HCT116 (cell line): ENCODE data around the gene CTNND1. TPM values are rescaled to one million over a fixed set of nuclear protein-coding genes. Genes with fewer than 3 reads are reported as not detected.

ENCODE experiments used
- ATAC-seq: fragments of 200-7000 bp; cut with Tn5 transposase; 2 replicates; pipeline ENCODE4 v1.9.1; 2020; ENCODE audit warnings: mild to moderate bottlenecking, moderate library complexity
- BruUV-seq: library from RNA; stranded (reverse); fragments of 400-500 nt; replicated peaks from 2 replicates; lab custom pipeline; 2021; lab: Mats Ljungman, UMichigan
- CTCF ChIA-PET: fragments of 300-600 bp; sonication (Branson Sonifier 250); formaldehyde crosslinking; loops from one replicate; lab custom pipeline; 2021; ENCODE audit warnings: antibody characterized with exemption; lab: Charles Lee
- POLR2A ChIA-PET: fragments of 300-600, 350-600 bp; sonication (Branson Sonifier 250); formaldehyde crosslinking; loops from one replicate; lab custom pipeline; 2021; ENCODE audit warnings: antibody characterized with exemption; lab: Charles Lee
- RAD21 ChIA-PET, 2 experiments: fragments of 300-600 bp; sonication (Branson Sonifier 250); formaldehyde crosslinking; loops; one replicate each; lab custom pipeline; 2023; ENCODE audit warnings: low total read pairs in 2 of 2; ENCODE audit not compliant: uncharacterized antibody in 2 of 2, unreplicated experiment in 2 of 2, low non-redundant PET in 1 of 2; lab: Charles Lee
- DNase-seq: peaks from one replicate; pipeline ENCODE4 v3.0.0-alpha.2; 2010; ENCODE audit warnings: low read depth, low spot score
- H2AFZ ChIP-seq: fragments of 200-600 bp; shearing (Covaris generic), sonication (generic); 2 replicates; pipeline ENCODE4 v1.6.1; 2017; ENCODE audit warnings: low read depth, mixed run types, mixed read lengths, antibody characterized with exemption, low read length; ENCODE audit not compliant: poor library complexity, severe bottlenecking
- H3K27ac ChIP-seq: 2 replicates; pipeline ENCODE4 v1.5.1; 2012; ENCODE audit warnings: low read depth, low read length
- H3K27me3 ChIP-seq: fragments of 200-600 bp; sonication (generic); 2 replicates; pipeline ENCODE4 v1.6.1; 2016; ENCODE audit warnings: mixed run types, low read length, mixed read lengths; ENCODE audit not compliant: insufficient read depth
- H3K36me3 ChIP-seq, 2 experiments: fragments of 200-500 bp in 1 of 2; fragments of 200-600 bp in 1 of 2; sonication (Bioruptor generic) in 1 of 2; sonication (generic) in 1 of 2; 2 replicates each; pipeline versions ENCODE4 v1.5.1 to v1.6.1; 2014 to 2016; ENCODE audit warnings: low read length in 2 of 2, inconsistent platforms in 1 of 2, mixed read lengths in 1 of 2, mixed run types in 1 of 2; ENCODE audit not compliant: insufficient read depth in 2 of 2, control insufficient read depth in 1 of 2
- H3K4me1 ChIP-seq, 2 experiments: fragments of 200-600 bp in 1 of 2; sonication (generic) in 1 of 2; 2 replicates each; pipeline versions ENCODE4 v1.5.1 to v1.6.1; 2012 to 2017; ENCODE audit warnings: low read length in 2 of 2, inconsistent platforms in 1 of 2, mild to moderate bottlenecking in 1 of 2, mixed read lengths in 1 of 2, mixed run types in 1 of 2, moderate library complexity in 1 of 2; ENCODE audit not compliant: insufficient read depth in 2 of 2, control insufficient read depth in 1 of 2
- H3K4me2 ChIP-seq: fragments of 200-600 bp; sonication (generic); 2 replicates; pipeline ENCODE4 v1.6.1; 2017; ENCODE audit warnings: mixed run types, low read length, mixed read lengths
- H3K4me3 ChIP-seq, 2 experiments: fragments of 200-600 bp in 1 of 2; sonication (generic) in 1 of 2; replicated peaks in 1 of 2; 2 replicates each; pipeline ENCODE4 v1.5.1; 2011 to 2016; ENCODE audit warnings: low read length in 2 of 2, control low read depth in 1 of 2, low read depth in 1 of 2, mild to moderate bottlenecking in 1 of 2, mixed read lengths in 1 of 2, mixed run types in 1 of 2
- H3K79me2 ChIP-seq: fragments of 200-600 bp; sonication (generic); 2 replicates; pipeline ENCODE4 v1.6.1; 2017; ENCODE audit warnings: mild to moderate bottlenecking, mixed run types, low read length, moderate library complexity, mixed read lengths; ENCODE audit not compliant: insufficient read depth
- H3K9ac ChIP-seq: fragments of 200-600 bp; sonication (generic); 2 replicates; pipeline ENCODE4 v1.6.1; 2016; ENCODE audit warnings: low read length, mixed read lengths
- H3K9me2 ChIP-seq: fragments of 200-600 bp; sonication (generic), shearing (Covaris generic); 2 replicates; pipeline ENCODE4 v1.6.1; 2017; ENCODE audit warnings: mixed run types, mild to moderate bottlenecking, moderate library complexity; ENCODE audit not compliant: insufficient read depth
- H3K9me3 ChIP-seq, 2 experiments: fragments of 200-500 bp in 1 of 2; fragments of 200-600 bp in 1 of 2; sonication (Bioruptor generic) in 1 of 2; sonication (generic) in 1 of 2; 2 replicates each; pipeline ENCODE4 v1.6.1; 2014 to 2017; ENCODE audit warnings: low read length in 2 of 2, mixed read lengths in 2 of 2, inconsistent platforms in 1 of 2, low read depth in 1 of 2, mild to moderate bottlenecking in 1 of 2, mixed run types in 1 of 2, moderate library complexity in 1 of 2; ENCODE audit not compliant: control insufficient read depth in 1 of 2, insufficient read depth in 1 of 2
- H4K20me1 ChIP-seq: fragments of 200-600 bp; sonication (generic), shearing (Covaris generic); 2 replicates; pipeline ENCODE4 v1.6.1; 2017; ENCODE audit warnings: mixed run types, mild to moderate bottlenecking, moderate library complexity; ENCODE audit not compliant: insufficient read depth
- CBX3 ChIP-seq: IDR thresholded peaks from 2 replicates; pipeline ENCODE4 v1.6.1; 2012; ENCODE audit warnings: low read depth
- CTCF ChIP-seq, 3 experiments: fragments of 200-600 bp in 1 of 3; sonication (generic) in 1 of 3; IDR thresholded peaks in 2 of 3; conservative IDR thresholded peaks in 1 of 3; 2 replicates each; pipeline ENCODE4 v1.5.1; 2012 to 2017; ENCODE audit warnings: low read depth in 2 of 3, low read length in 2 of 3, antibody characterized with exemption in 1 of 3, borderline replicate concordance in 1 of 3, control low read depth in 1 of 3, mild to moderate bottlenecking in 1 of 3, mixed read lengths in 1 of 3, mixed run types in 1 of 3, moderate library complexity in 1 of 3; ENCODE audit not compliant: insufficient read depth in 1 of 3
- EZH2 ChIP-seq: fragments of 200-600 bp; sonication (generic); IDR thresholded peaks from 2 replicates; pipeline ENCODE4 v1.6.1; 2017; ENCODE audit warnings: antibody characterized with exemption, mixed run types
- EZH2phosphoT487 ChIP-seq: fragments of 200-600 bp; IDR thresholded peaks from 2 replicates; pipeline ENCODE4 v1.6.1; 2018; ENCODE audit warnings: antibody characterized with exemption, borderline replicate concordance
- FOSL1 ChIP-seq: IDR thresholded peaks from 2 replicates; pipeline ENCODE4 v1.6.1; 2012; ENCODE audit warnings: low read depth
- JUND ChIP-seq: IDR thresholded peaks from 2 replicates; pipeline ENCODE4 v1.6.1; 2012
- MAX ChIP-seq: IDR thresholded peaks from 2 replicates; pipeline ENCODE4 v1.6.1; 2012
- POLR2A ChIP-seq: IDR thresholded peaks from 2 replicates; pipeline ENCODE4 v1.7.0; 2011; ENCODE audit warnings: borderline replicate concordance; ENCODE audit not compliant: insufficient read depth, insufficient read length; ENCODE audit errors: extremely low read depth
- RAD21 ChIP-seq: IDR thresholded peaks from 2 replicates; pipeline ENCODE4 v1.6.1; 2012; ENCODE audit warnings: low read depth, mild to moderate bottlenecking
- REST ChIP-seq: IDR thresholded peaks from 2 replicates; pipeline ENCODE4 v1.6.1; 2012; ENCODE audit warnings: low read depth
- SIN3A ChIP-seq: IDR thresholded peaks from 2 replicates; pipeline ENCODE4 v1.6.1; 2012; ENCODE audit warnings: low read depth
- SP1 ChIP-seq: IDR thresholded peaks from 2 replicates; pipeline ENCODE4 v1.6.1; 2012; ENCODE audit warnings: low read depth
- SRF ChIP-seq: IDR thresholded peaks from 2 replicates; pipeline ENCODE4 v1.6.1; 2012; ENCODE audit warnings: low read depth
- TCF7L2 ChIP-seq: IDR thresholded peaks from 2 replicates; pipeline ENCODE4 v1.7.0; 2011; ENCODE audit warnings: borderline replicate concordance, inconsistent platforms; ENCODE audit not compliant: insufficient read depth, insufficient read length; ENCODE audit errors: extremely low read depth
- ZFX ChIP-seq: fragments of 450-650 bp; IDR thresholded peaks from 2 replicates; pipeline ENCODE4 v1.6.1; 2017
- ZNF274 ChIP-seq: fragments of 200-500 bp; sonication (Bioruptor generic); IDR thresholded peaks from 2 replicates; pipeline ENCODE4 v1.6.1; 2014; ENCODE audit warnings: mild to moderate bottlenecking, low read depth, low read length, inconsistent platforms
- intact Hi-C: fragments of 100-400 bp; cut with micrococcal nuclease; formaldehyde crosslinking; loops from 2 replicates; pipeline ENCODE4 v1.10.0; 2022
- total RNA-seq: library from RNA; stranded (reverse); gene quantifications from one replicate; pipeline ENCODE4 v1.2.1, GENCODE V29; 2021; ENCODE audit not compliant: unreplicated experiment
- TF ChIP-seq, protein P1 (sequence below): IDR thresholded peaks from 2 replicates; pipeline ENCODE4 v1.6.1; 2011; ENCODE audit warnings: mild to moderate bottlenecking, low read length, moderate library complexity; ENCODE audit not compliant: insufficient replicate concordance; ENCODE audit errors: extremely low read depth

Gene CTNND1
- total RNA-seq, 1 experiment from 2014 or later: 157 TPM

DNA sequence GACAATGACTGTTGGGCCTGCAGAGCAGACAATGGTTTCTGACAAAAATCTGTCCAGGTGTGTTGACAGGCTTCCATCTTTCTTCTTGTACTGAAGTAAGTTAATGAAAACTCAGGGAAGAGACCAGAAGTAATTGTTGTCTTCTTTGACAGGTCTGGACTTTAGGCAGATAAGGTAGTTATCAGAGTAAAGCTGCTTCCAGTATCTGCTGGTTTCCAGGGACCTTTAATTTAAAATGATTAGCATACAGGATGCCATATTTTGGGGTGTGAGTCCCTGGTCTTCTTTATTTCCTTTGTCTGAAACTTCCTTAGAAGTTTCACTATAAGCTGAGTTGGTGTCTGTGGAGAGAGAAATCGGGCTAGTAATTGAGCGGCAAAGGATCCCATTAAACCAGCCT is 47.8 kb upstream of the CTNND1 start:
- H3K27me3 ChIP-seq: no peaks in the 10 kb centered on the region
- H3K9me3 ChIP-seq: no peaks in the 10 kb centered on the region
- TF ChIP-seq EZH2phosphoT487 (no peak), SP1 (no peak), CBX3 (no peak), POLR2A (no peak), RAD21 (no peak), JUND (no peak), ZFX (no peak), MAX (no peak), CTCF (IDR thresholded peaks at IDR 0.05 in 2 of 3, conservative IDR thresholded peaks at IDR 0.05 in 1 of 3; ENCODE audit: borderline replicate concordance in 1 of 3, insufficient read depth in 1 of 3, low read depth in 2 of 3, low read length in 2 of 3) (no peak), TCF7L2 (no peak), SRF (no peak), ZNF274 (no peak), SIN3A (no peak), REST (no peak), EZH2 (no peak), FOSL1 (no peak)
- TF ChIP-seq, protein P1, sequence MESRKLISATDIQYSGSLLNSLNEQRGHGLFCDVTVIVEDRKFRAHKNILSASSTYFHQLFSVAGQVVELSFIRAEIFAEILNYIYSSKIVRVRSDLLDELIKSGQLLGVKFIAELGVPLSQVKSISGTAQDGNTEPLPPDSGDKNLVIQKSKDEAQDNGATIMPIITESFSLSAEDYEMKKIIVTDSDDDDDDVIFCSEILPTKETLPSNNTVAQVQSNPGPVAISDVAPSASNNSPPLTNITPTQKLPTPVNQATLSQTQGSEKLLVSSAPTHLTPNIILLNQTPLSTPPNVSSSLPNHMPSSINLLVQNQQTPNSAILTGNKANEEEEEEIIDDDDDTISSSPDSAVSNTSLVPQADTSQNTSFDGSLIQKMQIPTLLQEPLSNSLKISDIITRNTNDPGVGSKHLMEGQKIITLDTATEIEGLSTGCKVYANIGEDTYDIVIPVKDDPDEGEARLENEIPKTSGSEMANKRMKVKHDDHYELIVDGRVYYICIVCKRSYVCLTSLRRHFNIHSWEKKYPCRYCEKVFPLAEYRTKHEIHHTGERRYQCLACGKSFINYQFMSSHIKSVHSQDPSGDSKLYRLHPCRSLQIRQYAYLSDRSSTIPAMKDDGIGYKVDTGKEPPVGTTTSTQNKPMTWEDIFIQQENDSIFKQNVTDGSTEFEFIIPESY: no peak
- ChIA-PET POLR2A (interaction anchor here (1.3 kb wide), 1 partner anchor 10 kb away, joined by 3 read pairs; no protein-coding TSS in a partner anchor), CTCF (interaction anchor here (0.6 to 0.8 kb wide), 2 partner anchors 11 to 85 kb away, joined by 3 read pairs; no protein-coding TSS in a partner anchor), RAD21 (no interaction called here)
- peak overlapping the region; percentile 78 for H3K4me2 ChIP-seq
- H3K4me1 ChIP-seq: peaks cover 18 to 22% of the 10 kb centered on the region in 2 experiments
- H2AFZ ChIP-seq: no peak overlapping the region
- intact Hi-C loops: loop anchor here (2.0 to 5.0 kb wide), 2 partner anchors 47 to 863 kb away; partner anchors contain the start of genes LPXN and ZFP91
- DNase-seq: no peak
- ATAC-seq: no peak
- no TSS peak for BruUV-seq
- H3K9ac ChIP-seq: peak overlapping the region; percentile 98
- no peaks in the 10 kb centered on the region for H3K9me2 ChIP-seq
- peaks cover 4 to 8% of the 10 kb centered on the region in 2 experiments; a peak in 2 of 4 replicates for H3K36me3 ChIP-seq
- H4K20me1 ChIP-seq: no peaks in the 10 kb centered on the region
- no peak overlapping the region for H3K27ac ChIP-seq
- peaks cover 68% of the 10 kb centered on the region for H3K79me2 ChIP-seq
- H3K4me3 ChIP-seq: peak overlapping the region; percentile 91 to 98
